ENCODE results near the gene PRDM16.

- no peak for TF ChIP-seq FOXA1 (IDR thresholded peaks at IDR 0.05)
- TF ChIP-seq, protein P1, sequence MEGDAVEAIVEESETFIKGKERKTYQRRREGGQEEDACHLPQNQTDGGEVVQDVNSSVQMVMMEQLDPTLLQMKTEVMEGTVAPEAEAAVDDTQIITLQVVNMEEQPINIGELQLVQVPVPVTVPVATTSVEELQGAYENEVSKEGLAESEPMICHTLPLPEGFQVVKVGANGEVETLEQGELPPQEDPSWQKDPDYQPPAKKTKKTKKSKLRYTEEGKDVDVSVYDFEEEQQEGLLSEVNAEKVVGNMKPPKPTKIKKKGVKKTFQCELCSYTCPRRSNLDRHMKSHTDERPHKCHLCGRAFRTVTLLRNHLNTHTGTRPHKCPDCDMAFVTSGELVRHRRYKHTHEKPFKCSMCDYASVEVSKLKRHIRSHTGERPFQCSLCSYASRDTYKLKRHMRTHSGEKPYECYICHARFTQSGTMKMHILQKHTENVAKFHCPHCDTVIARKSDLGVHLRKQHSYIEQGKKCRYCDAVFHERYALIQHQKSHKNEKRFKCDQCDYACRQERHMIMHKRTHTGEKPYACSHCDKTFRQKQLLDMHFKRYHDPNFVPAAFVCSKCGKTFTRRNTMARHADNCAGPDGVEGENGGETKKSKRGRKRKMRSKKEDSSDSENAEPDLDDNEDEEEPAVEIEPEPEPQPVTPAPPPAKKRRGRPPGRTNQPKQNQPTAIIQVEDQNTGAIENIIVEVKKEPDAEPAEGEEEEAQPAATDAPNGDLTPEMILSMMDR (IDR thresholded peaks at IDR 0.05; ENCODE audit: low read depth, low read length, missing input control): no peak
- TF ChIP-seq RAD21 (IDR thresholded peaks at IDR 0.05): no peak
- TF ChIP-seq, protein P2, sequence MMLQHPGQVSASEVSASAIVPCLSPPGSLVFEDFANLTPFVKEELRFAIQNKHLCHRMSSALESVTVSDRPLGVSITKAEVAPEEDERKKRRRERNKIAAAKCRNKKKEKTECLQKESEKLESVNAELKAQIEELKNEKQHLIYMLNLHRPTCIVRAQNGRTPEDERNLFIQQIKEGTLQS (IDR thresholded peaks at IDR 0.05): no peak
Observed at GRCh38 chr1:3436451-3436850, 367.4 kb downstream of the PRDM16 start.
